Measurements from ENCODE around the gene CFAP298.

Gene CFAP298

GRCh38 chr21:32554832-32555638, 57.1 kb downstream of the CFAP298 start:
- TF ChIP-seq CTCF (IDR thresholded peaks at IDR 0.05; ENCODE audit: extremely low read depth, missing control alignments), result no peak
- no peak for DNase-seq (ENCODE audit: low spot score)

GRCh38 chr21:32549886-32550285, 62.3 kb downstream of the CFAP298 start:
- DNase-seq (ENCODE audit: low spot score), result no peak
- no peak for TF ChIP-seq CTCF (IDR thresholded peaks at IDR 0.05; ENCODE audit: extremely low read depth, missing control alignments)

- no peak for DNase-seq (ENCODE audit: low spot score)
- TF ChIP-seq CTCF (IDR thresholded peaks at IDR 0.05; ENCODE audit: extremely low read depth, missing control alignments), result no peak
Measured at GRCh38 chr21:32549440-32549839, 62.7 kb downstream of the CFAP298 start.
